HG03565 (cell line): ENCODE data around the gene PLD6.
"Not testable (repeated sequence)": the region's sequence is repeated elsewhere in the genome, so short reads cannot be mapped to it uniquely, and the experiment has no call there.

ENCODE experiments used
- ATAC-seq: cut with Tn5 transposase; IDR thresholded peaks from one replicate; pipeline ENCODE4 v1.9.1; 2021; ENCODE audit warnings: mild to moderate bottlenecking, moderate library complexity; ENCODE audit not compliant: unreplicated experiment

The PLD6 gene

DNA sequence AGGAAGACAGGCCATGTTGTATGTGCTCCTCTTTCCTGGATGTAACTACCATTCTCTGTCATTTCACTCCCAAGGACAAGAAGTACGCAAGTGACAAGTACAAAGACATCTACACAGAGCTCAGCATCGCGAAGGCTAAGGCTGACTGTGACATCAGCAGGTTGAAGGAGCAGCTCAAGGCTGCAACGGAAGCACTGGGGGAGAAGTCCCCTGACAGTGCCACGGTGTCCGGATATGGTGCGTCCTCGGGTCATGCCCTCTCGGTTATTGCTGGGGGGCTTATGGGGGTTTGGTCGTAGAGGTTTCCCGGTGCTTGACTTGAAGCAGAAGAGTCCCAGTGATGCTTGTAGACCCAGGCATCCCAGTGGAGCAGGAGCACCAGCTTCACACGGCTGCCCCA is 29.0 kb downstream of the PLD6 start:
- no peak for ATAC-seq

DNA sequence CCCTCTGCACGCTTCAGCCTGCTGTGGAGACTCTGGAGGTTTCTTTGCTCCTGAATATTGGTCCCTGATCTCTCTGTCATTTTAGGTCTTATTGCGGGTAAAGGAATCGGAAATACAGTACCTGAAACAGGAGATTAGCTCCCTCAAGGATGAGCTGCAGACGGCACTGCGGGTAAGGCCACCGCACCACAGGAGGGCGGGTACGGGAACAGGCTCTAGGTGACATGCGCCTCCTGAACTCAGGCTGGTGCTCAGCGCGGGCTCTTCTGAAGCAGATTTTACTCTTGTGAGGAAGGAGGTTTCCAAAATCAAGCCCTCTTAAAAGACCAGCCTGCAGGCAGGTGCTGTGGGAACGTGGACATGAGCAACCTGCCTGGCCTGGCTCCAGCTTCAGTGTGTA is 29.8 kb downstream of the PLD6 start:
- ATAC-seq: no peak

DNA sequence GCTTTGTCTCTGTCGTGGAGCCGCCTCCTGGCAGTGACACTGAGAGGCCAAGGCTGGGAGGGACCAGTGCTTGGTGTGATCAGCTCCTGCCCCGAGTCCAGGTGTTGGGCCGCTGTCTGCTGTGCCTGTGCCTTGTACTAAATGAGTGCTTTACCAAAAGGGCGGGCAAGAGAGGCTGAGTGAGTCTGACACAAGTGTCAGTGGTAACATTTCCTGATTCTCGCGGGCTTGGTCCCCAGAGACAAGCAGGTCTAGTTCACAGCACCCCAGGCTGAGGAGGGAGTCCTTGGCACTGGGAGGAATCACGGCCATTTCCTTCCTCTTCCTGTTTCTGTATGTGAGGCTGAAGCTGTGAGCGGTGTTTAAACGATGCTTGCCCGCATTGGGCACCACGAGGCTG is 30.2 kb downstream of the PLD6 start:
- ATAC-seq: no peak

DNA sequence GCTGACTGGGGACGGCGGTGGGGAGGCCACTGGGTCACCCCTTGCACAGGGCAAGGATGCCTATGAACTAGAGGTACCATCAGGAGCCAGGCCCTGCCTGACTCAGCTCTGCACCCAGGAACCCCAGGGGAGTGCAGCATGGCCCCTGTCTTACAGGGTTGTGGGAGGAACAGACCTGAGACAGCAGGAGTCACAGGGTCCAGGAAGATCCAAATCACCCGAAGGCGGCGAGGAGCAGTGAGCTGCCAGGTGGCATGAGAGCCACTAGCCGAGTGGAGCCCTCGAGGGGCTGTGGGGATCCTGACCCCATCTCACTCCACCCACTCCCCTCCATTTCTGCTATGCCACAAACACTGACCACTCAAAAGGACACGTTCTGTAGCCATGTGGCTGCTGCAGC is 30.8 kb downstream of the PLD6 start:
- ATAC-seq: no peak

DNA sequence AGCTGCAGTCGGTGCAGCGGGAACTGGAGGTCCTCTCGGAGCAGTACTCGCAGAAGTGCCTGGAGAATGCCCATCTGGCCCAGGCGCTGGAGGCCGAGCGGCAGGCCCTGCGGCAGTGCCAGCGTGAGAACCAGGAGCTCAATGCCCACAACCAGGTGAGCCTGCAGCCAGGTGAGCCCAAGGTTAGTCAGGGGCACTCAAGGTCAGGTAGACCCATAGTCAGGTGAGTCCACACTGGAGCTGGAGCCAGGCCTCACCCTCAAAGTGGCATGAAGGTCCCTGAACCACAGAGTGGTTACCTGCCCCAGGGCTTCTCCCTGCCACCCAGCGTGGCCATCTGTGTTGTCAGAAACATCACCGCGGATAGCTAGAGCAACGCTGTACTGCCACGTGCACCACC is 32.2 kb downstream of the PLD6 start:
- no peak for ATAC-seq

DNA sequence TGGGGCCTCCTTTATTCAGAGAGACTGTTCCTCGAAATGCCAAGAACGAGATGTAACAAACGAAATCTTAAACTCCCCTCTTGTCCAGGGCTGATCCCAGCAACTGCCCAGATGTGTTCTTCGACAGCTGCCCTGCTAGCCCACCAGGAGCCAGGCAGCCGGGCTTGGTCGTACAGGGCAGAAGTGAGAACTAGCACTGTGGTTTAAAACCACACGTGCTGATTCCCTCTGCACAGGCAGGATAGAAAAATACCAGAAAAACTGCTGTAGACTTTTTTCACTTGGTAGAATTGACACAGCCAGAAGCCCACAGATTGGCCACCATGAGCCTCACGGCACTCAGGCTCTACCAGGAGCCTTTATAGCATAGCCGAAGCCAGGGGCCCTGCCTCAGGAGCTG is 33.1 kb downstream of the PLD6 start:
- ATAC-seq: no peak

DNA sequence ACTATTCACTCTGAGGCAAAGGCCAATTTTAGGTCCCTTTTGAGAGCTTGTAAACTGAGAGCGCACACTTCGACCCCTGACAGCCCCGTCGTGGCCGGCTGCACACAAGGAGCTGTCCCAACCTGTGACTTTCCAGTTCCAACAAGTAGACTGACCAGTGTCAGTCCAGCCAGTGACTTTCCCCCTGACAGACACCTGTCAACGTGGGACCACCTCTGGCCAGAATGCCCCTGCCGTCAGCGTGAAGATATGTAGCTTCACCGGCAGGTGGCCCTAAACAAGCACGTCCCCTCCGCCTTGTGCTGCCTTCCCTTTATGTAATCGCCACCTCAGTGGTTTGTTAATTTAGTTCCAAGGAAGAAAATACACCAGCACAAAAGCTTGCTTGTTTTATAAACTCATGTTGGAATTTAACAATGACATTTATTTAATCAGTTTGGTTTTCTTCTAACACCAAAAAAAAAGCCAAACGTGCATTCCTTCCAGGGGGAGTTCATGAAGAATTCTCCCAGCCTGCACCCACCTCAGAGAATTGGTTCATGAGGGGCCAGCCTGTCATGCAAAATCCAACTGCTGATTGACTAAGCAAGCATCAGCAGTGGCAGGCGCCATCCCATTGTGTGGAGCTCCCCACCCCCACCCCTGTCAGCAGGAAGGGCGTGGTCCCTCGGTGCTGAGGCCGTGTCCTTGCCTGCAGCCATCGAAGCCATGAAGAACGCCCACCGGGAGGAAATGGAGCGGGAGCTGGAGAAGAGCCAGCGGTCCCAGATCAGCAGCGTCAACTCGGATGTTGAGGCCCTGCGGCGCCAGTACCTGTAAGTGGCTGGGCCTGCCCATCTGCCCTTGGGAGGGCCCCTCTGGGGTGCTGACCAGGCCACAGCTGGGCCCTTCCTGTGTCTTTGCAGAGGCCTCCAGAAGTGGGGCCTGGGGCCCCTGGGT is 33.9 kb downstream of the PLD6 start:
- no peak for ATAC-seq

DNA sequence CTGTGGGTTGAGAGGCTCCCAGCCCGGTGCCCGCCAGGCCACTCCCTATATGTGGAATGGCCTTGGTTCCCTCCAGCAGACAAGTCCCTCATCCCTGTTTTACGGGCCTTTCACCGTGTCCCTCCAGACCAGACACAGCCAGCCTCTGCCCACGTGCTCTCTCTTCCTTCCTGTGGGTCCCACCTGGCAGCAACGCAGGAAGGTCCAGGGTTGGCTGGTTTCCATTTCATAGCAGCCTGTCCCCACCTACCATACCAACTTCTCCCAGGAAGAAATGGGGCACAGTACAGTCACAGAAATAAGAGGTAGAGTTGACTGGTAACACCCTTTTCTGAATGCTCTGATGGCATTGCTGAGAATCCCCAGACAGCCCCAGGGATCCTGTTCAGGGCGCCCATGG is 34.9 kb downstream of the PLD6 start:
- ATAC-seq: no peak

DNA sequence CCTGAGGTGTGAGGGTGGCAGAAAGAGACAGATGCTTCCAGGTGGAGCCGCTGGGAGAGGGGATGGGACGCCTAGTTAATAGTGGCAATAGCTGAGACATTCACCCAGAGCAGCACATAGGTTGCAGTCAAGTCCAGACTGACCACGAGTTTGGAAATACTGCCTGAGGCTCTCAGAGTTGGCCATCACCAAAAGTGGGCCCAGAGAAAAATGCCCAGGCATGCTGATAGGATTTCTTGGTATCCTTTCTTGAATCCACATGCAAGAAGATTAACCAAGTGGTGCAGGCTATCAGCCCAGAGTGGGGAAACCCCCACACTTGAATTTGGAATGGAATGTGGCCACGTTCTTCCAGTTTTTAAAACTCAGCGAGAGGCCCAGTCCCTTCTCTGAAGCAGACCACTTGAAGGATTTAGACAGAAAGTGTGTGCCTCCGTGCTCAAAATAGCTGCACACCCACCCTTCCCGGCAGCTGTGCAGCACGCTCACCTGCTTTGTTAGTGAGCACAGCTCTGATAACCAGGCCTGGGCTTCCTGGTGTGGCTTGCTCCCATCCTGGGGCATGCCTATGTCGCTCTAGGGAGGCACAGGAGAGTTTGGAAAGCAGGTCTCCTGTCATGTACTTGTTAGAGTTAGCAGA is 35.7 kb downstream of the PLD6 start:
- no peak for ATAC-seq

DNA sequence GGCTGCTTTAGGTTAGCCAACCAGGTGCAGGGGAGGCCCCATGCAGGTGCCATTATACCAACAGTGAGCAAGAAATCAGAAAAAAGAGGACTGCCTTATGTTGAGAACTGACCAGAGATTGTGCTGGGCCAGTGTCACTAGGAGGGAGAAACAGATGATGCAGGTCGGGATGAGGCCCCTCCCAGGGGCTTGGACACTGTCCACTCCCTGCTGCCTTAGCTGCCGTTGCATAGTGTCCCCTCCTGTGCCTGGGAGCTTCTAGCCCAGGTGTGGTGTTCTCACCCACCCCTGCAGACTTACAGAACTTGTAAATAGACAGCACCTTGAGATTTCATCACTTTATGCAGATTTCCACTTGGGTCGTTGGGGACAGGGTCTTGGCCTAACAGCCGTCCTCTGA is 36.7 kb downstream of the PLD6 start:
- no peak for ATAC-seq

DNA sequence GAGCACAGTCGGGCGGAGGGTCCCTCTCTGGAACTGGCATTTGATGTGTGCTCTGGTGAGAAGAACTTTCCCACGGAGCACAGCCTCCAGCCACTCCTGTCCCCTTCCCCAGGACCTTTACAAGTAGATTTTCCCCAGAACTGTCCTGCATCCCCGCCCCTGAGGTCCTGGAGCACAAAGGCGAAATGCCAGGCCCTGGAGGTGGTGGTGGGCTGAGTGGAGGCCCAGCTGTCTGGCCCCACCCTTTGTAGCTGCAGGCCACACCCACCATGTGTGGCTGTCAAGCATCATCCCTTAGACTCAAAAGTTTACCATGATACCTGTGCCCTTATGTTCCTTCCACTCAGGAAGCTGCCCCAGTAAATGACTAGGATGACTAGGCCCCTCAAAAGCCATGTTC is 37.7 kb downstream of the PLD6 start:
- ATAC-seq: no peak

DNA sequence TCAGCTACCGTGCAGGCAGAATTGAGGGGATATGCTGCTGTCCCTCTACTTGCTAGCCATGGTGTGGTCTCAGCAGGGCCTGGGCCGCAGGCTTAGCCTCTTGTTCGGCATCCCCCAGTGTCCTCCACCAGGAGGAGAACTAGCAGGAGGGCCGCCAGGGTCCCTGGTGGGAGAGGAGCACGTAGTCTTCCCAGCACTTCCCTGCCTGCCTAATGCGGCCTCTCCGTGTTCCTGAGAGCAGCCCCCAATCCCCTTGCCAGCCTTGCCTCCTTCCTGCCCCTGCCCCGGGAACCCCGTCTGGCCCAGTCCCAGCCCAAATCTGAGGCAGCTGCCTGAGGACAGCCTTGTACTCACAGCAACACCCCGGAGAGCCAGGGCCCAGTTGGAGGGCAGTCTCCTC is 38.1 kb downstream of the PLD6 start:
- no peak for ATAC-seq

DNA sequence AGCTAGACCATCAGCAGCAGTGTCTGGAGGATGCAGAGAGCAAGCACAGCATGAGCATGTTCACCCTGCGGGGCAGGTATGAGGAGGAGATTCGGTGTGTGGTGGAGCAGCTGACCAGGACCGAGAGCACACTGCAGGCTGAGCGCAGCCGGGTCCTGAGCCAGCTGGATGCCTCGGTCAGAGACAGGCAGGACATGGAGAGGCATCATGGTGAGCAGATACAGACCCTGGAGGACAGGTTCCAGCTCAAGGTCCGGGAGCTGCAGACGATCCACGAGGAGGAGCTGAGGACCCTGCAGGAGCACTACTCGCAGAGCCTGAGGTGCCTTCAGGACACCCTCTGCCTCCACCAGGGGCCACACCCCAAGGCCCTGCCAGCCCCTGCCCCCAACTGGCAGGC is 38.8 kb downstream of the PLD6 start:
- no peak for ATAC-seq

DNA sequence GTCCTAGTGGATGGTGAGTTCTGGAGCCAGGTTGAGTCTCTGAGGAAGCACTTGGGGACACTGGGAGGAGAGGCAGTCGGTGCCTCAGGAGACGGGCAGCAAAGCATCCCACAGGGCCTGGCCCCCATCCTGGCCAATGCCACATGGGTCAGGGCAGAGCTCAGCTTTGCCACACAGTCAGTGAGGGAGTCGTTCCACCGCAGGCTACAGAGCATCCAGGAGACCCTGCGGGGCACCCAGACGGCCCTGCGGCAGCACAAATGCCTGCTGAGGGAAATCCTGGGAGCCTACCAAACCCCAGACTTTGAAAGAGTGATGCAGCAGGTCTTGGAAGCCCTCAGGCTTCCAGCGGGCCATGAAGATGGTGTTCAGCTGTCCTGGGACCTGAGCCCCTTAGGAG is 39.7 kb downstream of the PLD6 start:
- no peak for ATAC-seq

DNA sequence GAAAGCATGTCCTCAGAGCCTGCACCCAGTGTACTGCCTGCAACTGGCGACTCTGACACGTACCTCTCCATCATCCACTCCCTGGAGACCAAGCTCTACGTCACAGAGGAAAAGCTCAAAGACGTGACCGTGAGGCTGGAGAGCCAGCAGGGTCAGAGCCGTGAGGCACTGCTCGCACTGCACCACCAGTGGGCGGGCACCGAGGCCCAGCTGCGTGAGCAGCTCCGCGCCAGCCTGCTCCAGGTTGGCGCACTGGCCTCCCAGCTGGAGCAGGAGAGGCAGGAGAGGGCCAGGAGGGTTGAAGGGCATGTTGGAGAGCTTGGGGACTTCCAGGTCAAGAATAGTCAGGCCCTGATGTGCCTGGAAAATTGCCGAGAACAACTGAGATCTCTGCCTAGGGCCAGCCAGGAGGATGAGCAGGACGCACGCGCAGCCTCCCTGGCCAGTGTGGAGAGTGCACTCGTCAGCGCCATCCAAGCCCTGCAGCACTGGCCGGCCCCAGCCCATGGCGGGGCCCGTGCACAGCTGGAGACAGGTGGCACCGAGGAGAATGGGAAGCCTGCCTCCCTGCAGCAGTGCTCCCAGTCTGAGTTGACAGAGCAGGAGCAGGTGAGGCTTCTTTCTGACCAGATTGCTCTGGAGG is 40.3 kb downstream of the PLD6 start:
- ATAC-seq: no peak

DNA sequence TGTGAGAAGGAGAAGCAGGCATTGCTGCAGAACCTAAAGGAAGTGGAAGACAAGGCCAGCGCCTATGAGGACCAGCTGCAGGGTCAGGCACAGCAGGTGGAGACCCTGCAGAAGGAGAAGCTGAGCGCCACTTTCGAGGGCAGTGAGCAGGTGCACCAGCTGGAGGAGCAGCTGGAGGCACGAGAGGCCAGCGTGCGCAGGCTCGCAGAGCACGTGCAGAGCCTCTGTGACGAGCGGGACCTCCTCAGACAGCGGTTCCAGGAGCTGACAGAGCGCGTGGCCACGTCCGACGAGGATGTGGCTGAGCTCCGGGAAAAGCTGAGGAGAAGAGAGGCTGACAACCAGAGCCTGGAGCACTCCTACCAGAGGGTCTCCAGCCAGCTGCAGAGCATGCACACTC is 41.5 kb downstream of the PLD6 start:
- no peak for ATAC-seq

DNA sequence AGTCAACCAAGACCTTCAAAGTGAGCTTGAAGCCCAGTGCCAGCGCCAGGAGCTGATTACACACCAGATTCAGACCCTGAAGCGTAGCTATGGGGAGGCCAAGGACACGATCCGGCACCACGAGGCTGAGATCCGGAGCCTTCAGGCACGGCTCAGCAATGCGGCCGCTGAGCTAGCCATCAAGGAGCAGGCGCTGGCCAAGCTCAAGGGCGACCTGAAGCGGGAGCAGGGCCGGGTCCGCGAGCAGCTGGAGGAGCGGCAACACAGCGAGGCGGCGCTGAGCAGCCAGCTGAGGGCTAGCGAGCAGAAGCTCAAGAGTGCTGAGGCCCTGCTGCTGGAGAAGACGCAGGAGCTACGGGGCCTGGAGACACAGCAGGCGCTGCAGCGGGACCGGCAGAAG is 42.0 kb downstream of the PLD6 start:
- no peak for ATAC-seq

DNA sequence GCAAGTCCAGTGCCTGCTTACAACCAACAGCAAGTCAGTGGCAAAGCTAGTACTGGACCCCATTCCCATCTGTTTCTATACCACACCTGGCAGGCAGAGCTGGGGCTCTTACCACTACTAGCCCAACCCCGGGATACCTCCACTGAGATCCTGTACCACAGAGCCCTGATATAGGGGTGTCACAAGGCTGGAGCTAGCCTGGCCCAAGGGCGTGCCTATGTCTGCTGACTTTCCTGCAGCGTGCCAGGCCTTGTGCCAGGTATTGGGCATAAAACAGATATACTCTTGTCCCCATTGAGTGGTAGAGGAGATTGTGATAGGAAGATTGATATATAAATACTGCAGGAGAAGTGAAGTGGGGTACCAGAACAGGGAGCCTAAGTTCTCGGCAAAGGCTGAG is 44.4 kb downstream of the PLD6 start:
- no peak for ATAC-seq

DNA sequence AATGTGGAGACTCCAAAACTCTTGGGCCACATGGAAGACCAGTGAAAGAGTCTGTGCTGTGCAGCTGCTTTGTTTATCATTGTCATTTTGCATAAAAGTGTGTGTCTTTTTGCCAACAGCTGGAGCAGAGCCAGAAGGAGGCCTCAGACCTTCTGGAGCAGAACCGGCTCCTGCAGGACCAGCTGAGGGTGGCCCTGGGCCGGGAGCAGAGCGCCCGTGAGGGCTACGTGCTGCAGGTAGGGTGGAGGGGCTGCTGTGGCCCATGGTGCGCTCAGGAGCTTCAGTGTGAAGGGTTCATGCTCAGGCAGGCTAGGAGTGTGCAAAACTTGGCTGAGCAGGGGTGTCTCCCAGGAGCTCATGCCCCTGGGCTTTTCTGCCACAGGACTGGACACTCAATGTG is 45.0 kb downstream of the PLD6 start:
- no peak for ATAC-seq

DNA sequence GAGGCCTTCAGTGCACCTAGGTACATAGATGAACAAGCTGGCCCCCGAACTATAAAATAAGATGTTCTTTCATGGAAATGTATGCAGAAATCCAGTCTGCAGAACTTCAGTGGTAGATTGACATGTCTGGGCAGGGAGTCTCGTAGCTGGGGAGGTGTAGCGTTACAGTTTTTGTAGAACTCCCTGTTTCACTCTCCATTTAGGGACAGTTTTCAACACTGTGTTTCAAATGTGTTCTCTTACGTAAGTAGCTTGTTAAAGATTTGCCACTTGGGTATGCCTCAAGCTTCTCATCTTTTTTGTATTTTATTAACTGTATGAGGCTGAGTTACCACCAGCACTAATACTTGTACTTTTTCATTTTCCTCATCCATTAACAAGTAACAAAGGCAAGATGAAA is 46.6 kb downstream of the PLD6 start:
- ATAC-seq: no peak

DNA sequence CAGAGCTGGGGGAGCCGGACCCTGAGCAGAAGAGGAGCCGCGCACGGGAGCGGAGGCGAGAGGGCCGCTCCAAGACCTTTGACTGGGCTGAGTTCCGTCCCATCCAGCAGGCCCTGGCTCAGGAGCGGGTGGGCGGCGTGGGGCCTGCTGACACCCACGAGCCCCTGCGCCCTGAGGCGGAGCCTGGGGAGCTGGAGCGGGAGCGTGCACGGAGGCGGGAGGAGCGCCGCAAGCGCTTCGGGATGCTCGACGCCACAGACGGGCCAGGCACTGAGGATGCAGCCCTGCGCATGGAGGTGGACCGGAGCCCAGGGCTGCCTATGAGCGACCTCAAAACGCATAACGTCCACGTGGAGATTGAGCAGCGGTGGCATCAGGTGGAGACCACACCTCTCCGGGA is 47.6 kb downstream of the PLD6 start:
- not testable (repeated sequence) for ATAC-seq

DNA sequence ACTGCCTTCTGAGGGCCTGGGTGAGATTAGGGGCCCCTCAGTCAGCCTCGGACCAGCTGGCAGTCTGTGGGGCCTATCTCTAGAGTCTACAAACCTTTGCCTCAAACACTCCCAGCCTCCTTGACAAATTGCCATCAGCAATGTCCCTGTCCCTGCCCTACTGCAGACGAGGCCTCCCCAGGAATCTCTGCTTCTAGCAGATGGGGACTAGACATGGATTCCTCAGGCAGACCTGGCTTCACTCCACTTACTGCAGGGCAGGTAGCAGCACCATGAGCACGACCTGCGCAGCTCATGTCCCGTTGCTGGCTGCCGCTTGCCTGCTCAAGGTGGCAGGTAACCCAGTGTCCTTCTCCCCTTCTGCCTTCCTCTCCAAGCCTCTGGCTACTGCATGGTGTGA is 49.1 kb downstream of the PLD6 start:
- ATAC-seq: no peak
